B cell (primary cell): ENCODE data around the gene FAM222A.

Experiments used
- EZH2 ChIP-seq: IDR thresholded peaks from 2 replicates; pipeline ENCODE4 v1.6.1; 2012; ENCODE audit warnings: borderline replicate concordance, low read depth, mild to moderate bottlenecking, moderate library complexity, low read length; ENCODE audit not compliant: insufficient read depth, poor library complexity, severe bottlenecking
- TF ChIP-seq, protein P1 (sequence below): fragments of 200-600 bp; IDR thresholded peaks from one replicate; pipeline ENCODE4 v1.8.0; 2022; ENCODE audit warnings: antibody characterized with exemption, mild to moderate bottlenecking

- TF ChIP-seq EZH2: no peak
- TF ChIP-seq, protein P1, sequence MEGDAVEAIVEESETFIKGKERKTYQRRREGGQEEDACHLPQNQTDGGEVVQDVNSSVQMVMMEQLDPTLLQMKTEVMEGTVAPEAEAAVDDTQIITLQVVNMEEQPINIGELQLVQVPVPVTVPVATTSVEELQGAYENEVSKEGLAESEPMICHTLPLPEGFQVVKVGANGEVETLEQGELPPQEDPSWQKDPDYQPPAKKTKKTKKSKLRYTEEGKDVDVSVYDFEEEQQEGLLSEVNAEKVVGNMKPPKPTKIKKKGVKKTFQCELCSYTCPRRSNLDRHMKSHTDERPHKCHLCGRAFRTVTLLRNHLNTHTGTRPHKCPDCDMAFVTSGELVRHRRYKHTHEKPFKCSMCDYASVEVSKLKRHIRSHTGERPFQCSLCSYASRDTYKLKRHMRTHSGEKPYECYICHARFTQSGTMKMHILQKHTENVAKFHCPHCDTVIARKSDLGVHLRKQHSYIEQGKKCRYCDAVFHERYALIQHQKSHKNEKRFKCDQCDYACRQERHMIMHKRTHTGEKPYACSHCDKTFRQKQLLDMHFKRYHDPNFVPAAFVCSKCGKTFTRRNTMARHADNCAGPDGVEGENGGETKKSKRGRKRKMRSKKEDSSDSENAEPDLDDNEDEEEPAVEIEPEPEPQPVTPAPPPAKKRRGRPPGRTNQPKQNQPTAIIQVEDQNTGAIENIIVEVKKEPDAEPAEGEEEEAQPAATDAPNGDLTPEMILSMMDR: no peak
Observed at GRCh38 chr12:109727746-109728726, 14.4 kb downstream of the FAM222A start.
